Hippocampal formation (tissue), 2 donors: ENCODE data around the gene PFDN4.

ENCODE experiments used
- DNase-seq, 2 donors: peaks; one replicate each; lab custom pipeline; 2025; lab: John Stamatoyannopoulos, UW

The PFDN4 gene

GRCh38 chr20:54200487-54201267, 7.2 kb upstream of the PFDN4 start:
- DNase-seq: no peak

DNA sequence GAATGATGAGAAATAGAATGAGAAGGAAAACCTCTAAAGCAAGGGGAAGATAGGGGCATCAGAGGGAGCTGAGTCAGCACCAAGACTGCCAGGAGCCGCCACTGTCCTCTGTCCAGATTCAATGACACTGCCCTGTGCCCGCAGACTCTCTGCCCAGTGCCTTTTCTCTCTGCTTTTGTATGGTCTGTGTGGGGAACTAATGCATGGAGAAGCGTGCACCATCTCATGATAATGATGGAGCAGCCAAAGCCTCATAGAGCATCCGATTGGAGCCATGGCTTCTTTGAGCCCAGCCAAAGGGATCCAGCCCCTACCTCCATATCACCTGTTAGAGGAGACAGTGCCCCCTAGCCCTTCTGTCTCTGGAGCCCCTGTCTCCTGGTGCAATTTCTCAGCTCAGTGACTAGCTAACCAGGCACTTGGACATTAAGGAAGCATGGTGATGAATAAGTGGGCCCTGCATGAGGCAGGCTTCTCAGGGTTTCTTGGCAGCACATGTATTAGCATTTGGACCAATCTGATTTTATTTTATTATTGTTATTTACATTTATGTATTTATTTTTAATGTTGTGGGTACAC, 6.5 kb upstream of the PFDN4 start:
- no peak for DNase-seq

DNA sequence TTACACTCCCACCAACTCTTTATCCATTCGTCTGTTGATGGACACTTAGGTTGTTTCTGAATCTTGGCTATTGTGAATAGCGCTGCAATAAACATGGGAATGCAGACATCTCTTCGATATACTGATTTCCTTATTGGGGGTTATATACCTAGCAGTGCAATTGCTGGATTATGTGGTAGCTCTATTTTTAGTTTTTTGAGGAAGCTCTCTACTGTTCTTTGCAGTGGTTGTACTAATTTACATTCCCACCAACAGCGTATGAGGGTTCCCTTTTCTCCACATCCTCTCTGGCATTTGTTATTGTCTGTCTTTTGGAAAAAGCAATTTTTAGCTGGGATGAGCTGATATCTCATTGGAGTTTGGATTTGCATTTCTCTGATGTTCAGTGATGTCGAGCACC, 4.6 kb upstream of the PFDN4 start:
- DNase-seq: no peak

DNA sequence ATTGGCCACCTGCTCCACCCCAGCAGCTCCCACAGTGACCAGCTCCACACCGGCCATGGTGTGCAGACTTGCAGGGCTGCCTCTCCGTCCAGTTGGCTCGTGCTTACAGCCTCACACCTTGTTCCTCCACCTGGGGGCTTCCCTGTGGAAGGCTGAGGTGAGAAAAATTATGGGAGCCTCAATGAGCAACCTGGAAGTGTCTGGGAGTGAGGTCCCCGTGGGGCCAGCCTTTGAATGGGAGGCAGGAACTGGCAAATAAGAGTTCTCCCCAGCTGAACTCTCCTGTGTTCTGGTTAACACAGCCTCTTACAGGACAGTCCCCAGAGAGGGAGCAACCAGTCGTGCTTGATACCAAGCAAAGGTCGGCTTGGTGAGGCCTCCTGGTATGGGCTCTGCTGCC, 3.8 kb upstream of the PFDN4 start:
- DNase-seq: no peak

DNA sequence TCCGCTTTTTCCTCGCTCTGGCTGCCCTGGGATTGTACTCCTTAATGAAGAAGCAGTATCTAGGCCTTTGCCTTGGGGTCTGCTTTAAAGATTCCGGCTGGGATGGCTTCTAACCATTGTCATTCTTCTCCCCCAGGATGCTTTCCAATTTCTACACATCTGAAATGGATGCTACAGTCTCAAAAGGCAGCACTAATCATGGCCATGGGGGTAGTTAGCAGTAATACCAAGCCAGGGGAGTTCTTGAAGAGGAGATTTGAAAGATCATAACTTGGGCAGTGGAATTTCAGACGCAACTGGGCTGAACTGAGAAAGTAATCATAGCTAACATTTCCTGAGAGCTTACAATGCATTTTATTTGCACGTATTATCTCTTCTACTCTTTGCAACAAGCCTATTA, 3.4 kb upstream of the PFDN4 start:
- DNase-seq: no peak

DNA sequence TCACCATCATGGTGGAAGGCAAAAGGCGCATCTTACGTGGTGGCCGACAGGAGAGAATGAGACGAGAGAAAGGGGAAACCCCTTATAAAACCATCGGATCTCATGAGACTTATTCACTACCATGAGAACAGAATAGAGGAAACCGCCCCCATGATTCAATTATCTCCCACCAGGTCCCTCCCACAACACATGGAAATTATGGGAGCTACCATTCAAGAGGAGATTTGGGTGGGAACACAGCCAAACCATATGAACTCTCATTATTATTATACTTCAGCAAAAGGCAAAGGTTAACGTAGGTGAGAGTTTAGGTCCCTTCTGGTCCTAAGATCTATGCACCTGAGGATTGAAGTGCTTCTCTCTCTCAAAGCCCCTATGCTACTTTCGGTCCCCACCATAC, 2.4 kb upstream of the PFDN4 start:
- DNase-seq: no peak

- DNase-seq: no peak
Observed at GRCh38 chr20:54207053-54207742, 689 bp upstream of the PFDN4 start.

DNA sequence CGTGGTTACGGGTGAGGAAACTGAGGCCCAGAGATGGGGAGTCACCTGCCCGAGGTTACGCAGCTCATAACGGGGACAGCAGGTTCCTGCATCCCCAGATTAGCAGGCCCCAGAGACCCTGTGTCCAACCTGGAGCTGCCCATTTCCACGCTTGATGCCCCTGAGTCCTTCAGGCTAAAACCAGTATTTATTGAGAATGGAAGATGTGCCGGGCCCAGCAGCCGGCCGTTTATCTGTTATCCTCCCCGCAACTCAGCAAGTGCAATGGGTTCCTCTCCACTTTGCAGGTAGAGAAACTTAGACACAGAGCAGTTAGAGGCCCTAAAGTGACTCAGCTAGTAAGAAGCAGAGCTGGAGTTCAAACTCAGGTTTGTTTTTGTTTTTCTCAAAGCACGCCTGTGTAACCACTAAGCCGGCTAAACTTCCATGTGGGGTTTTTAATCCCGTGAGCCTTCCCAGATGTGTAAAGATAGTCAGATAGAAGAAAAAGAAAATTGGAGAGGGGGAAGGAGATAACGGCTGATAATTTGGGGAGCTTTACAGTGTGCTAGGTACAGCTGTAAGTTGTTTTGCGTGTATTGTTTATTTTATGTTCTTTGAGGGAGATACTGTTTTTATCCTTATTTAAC, 775 bp downstream of the PFDN4 start:
- DNase-seq: no peak

DNA sequence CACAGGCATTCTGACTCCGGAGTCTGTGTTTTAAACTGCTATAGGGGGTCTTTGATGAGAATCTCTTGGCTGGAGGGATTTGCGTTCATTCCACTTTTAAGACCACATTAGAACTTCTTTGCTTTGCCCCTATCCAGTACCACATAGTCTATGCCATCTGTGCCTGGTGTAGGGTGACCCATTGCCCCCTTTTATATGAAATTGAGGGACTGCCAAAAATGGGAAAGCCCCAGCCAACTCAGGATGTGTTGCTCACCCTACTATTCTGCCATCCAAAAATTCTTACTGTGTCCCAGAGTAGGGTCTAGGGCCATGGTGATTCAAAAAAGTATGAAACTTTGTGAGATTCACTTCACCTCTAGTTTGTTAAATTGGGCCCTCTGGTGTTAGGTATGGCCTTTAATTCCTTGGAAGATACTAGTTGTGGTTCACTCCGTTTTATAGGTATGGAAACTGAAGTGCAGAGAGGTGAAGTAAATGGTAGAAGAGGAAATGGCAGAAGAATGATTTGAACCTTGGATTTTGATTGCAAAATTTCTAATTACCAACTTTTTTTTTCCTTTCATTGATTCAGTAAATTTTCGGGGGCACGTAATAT, 1.4 kb downstream of the PFDN4 start:
- DNase-seq: no peak

GRCh38 chr20:54212226-54212625, 4.3 kb downstream of the PFDN4 start:
- no peak for DNase-seq

DNA sequence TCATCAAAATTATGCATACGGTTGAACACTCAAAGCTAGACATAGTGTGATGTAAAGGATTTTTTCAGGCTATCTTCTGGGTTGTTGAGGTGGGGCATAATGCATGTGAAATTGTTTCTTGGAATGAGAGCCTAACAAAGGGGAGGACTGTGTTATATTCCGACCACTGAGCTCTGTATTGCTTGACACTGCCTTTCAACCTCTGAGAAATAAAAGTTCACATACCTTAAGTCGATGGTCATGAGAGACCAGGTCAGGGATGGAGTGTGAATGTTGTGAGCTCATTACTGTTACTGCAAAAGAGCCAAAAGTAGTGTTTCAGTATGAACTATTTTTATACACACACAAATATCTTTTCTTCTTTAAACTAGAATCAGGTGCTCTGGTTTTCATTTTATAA, 5.0 kb downstream of the PFDN4 start:
- DNase-seq: no peak

GRCh38 chr20:54214566-54214965, 6.7 kb downstream of the PFDN4 start:
- no peak for DNase-seq

DNA sequence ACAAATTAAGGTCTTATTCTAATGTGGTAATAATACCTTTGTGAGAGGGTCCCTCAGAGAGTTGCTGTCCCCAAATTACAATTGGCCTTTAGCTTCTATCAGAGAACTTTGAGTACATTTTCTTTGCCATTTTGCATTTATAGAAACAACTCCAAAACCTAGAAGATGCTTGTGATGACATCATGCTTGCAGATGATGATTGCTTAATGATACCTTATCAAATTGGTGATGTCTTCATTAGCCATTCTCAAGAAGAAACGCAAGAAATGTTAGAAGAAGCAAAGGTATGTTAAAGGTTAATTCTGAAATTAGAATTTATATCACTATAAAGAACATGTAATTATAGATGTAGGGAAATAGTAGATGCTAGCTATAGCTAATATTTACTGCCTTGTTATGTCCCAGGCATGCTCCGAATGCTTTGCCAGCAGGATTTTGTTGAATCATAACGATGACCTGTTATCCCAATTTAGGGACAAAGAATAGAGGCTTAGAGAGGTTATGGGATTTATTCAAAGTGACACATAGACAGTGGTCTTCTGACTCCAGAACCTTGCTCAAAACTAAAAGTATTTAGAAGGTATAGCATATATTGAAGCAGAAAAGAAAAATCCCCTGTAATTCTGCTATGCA, 7.4 kb downstream of the PFDN4 start:
- DNase-seq: no peak

DNA sequence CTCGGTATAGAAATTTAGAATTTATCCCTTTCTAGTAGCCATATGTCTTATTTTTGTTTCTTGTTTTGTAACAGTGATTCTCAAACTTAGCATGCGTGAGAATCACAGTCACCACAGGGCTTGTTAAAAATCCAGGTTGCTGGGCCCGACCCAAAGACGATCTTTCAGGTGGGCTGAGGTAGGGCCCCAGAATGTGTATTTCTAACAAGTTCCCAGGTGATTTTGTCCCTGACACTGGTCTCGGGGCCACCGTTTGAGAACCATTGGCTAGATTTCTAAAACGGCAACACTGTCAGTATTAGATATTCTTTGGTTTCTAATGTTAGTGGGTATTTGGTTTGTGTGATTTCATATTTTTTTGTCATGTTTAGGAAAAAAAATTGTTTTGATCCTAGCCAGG, 9.9 kb downstream of the PFDN4 start:
- no peak for DNase-seq

DNA sequence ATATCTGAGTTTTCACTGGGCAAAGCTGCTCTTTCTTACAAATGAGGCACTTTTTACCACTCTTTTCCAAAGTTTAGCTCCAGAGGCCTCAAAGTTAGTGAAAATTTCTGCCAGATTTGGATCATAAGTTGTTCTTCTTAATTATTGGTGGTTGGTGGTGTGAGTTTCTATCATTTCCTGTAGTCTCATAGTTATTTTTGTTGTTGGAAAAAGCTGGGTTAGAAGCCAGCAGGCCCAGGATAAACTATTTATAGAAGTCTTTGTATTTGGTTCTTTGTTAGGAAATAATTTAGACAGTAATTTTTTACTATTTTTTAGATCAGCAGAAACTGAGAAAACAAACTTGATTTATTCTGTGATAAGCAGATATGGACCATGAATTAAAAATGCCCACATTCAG, 10.6 kb downstream of the PFDN4 start:
- DNase-seq: no peak

DNA sequence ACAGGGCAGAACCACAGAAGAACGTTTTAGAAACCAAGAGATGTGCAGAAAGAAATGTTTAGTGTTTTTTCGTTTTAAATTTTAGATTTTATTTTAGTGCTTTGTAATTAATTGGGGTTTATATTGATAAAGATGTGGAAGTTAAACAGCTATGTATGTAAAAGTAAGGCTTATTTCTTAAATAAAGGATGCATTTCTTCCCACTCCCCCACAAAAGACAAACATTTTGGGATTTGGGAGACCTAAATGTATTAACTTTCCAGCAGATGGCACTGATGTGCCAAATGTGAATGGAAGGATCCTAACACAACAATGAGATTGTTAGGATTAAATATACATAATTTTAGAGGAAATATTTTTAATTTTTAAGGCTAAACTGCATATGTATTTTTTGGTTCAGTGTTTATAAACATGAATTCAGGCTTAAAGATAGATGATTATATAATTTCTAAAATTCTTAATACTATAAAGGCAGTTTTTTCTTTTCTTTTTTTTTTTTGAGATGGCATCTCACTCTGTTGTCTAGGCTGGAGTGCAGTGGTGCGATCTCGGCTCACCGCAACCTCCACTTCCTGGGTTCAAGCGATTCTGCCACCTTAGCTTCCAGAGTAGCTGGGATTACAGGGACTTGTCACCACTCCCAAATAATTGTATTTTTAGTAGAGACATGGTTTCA, 12.0 kb downstream of the PFDN4 start:
- DNase-seq: peak in 1 of 2 donors; percentile 48

DNA sequence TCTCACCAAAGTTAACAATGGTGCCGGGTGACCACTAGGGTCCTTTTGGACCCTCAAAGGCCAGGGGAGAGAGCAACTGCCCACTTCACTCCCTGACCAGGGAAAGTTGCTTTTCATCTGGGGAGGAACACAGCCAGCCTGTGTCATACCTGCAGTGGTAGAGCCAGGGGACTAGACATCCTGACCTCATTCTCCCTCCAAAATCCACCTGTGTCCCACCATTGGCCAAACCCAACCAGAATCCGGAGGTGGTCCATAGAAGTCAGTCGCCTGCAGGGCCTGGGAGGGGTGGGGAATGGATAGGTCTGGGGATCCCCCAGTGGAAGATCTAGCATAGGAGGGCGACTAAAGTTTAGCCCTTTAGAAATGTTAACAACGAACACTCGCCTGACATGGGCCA, 12.8 kb downstream of the PFDN4 start:
- no peak for DNase-seq

GRCh38 chr20:54221353-54221752, 13.5 kb downstream of the PFDN4 start:
- no peak for DNase-seq

DNA sequence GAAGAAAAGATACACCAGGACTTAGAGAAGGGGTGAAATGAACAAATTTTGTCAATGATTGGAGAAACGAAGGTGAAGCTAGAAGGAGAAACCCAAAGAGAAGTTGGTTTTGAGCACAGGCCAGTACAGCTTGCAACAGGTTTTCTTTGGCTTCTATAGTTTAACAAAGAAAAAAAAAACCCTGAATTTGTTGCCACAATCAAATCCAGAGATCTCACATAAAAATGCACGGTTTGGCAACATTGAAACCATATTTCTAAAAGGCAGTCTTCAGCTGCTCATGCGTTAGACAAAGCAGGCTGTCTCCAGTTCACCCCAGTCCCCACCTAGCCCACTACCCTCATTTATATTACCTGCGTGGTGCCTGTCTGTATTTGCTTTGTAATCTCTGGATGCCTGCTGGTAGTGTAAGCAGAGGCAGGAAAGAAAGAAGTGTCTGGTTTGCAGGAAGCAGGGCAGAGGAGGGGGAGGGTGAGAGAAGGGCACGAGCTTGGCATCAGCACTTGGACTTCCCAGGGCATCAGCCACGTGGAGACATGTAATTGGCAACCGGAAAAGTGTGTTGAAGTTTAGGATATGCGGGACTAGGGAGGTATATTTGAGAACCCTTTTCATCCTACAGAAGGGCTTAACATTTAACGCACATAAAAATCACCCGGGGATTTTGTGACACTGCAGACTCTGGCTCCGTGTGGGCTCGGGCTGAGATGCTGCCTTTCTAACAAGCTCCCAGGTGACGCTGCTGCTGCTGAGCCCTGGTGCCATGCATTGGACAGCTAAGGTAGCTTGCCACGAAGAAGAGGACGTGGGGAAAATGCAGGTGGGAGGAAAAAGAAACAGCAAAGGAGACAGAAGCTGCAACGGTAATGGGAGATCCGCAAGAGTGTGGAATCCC, 14.4 kb downstream of the PFDN4 start:
- no peak for DNase-seq

DNA sequence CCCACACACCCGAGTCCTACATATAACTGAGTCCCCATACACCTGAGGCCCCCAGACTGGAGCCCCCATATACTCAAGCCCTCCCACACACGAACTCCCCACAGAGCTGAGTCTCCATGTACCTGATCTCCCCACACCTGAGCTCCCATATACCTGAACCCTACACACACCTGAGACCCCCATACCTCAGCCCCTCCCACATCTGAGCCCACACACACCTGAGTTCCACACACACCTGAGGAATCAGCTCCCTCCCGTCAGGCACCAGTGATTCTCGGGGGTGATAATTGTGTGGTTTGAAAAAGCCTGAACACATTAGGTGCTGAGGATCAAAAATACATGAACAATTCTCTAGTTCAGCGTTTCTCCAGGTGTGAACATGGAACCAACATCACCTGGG, 15.4 kb downstream of the PFDN4 start:
- no peak for DNase-seq
